Measurements from ENCODE around the gene MARCKS. TPM values are rescaled to one million over a fixed set of nuclear protein-coding genes. Genes with fewer than 3 reads are reported as not detected.

MARCKS gene
- total RNA-seq, 1 experiment from 2014 or later = 35.3 TPM

DNA sequence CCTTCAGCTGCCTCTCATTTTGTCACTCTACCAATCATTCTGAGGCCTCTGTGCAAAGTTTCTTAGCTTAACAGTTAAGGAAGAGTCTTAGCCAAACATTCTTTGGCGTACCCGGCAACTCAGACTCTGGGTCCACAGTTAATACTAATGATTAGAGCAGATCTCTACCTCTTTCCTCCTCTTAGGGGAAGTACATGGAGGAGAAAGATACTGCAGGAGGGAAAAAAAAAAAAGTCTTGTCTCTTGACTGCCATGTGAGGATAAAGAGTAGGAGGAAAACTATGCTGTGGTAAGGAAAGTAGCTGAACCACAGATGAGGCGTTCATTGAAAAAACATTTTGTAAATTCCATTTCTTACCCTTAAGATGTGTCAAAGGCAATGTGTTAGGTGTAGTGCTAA, 44.0 kb upstream of the MARCKS start:
- no peak for DNase-seq (ENCODE audit: low read depth, low spot score)
- H3K36me3 ChIP-seq (ENCODE audit: control insufficient read depth, insufficient read depth, low read length) = no peaks in the 10 kb centered on the region
- in situ Hi-C loops (cut with HindIII; ENCODE audit: low pct_unique_long_range_greater_than_20kb, low sequenced_read_pairs) = no loop called here
- H3K4me3 ChIP-seq (ENCODE audit: low read depth in 2 of 2, low read length in 2 of 2) = no peak overlapping the region
- no peaks in the 10 kb centered on the region for H3K9me3 ChIP-seq (ENCODE audit: control insufficient read depth, insufficient read depth, low read depth, low read length)
- ChIA-PET CTCF (interaction anchor here (0.8 kb wide), 1 partner anchor 248 kb away, joined by 3 read pairs; no protein-coding TSS in a partner anchor), POLR2A (no interaction called here)
- intact Hi-C loops (cut with micrococcal nuclease; ENCODE audit: unreplicated experiment) = no loop called here
- no peaks in the 10 kb centered on the region for H3K4me1 ChIP-seq (ENCODE audit: control insufficient read depth, insufficient read depth, low read length)
- TF ChIP-seq, protein P1, sequence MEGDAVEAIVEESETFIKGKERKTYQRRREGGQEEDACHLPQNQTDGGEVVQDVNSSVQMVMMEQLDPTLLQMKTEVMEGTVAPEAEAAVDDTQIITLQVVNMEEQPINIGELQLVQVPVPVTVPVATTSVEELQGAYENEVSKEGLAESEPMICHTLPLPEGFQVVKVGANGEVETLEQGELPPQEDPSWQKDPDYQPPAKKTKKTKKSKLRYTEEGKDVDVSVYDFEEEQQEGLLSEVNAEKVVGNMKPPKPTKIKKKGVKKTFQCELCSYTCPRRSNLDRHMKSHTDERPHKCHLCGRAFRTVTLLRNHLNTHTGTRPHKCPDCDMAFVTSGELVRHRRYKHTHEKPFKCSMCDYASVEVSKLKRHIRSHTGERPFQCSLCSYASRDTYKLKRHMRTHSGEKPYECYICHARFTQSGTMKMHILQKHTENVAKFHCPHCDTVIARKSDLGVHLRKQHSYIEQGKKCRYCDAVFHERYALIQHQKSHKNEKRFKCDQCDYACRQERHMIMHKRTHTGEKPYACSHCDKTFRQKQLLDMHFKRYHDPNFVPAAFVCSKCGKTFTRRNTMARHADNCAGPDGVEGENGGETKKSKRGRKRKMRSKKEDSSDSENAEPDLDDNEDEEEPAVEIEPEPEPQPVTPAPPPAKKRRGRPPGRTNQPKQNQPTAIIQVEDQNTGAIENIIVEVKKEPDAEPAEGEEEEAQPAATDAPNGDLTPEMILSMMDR (IDR thresholded peaks at IDR 0.05) = no peak
- no peak for TF ChIP-seq SIN3A (IDR thresholded peaks at IDR 0.05; ENCODE audit: borderline replicate concordance, insufficient read depth, low read depth, low read length)
- TF ChIP-seq REST (IDR thresholded peaks at IDR 0.05; ENCODE audit: insufficient read depth in 1 of 2, low read depth in 2 of 2, low read length in 1 of 2) = no peak
- no peak for TF ChIP-seq TCF7L2 (IDR thresholded peaks at IDR 0.05; ENCODE audit: low read depth, low read length)
- no peak for TF ChIP-seq POLR2AphosphoS5 (IDR thresholded peaks at IDR 0.05; ENCODE audit: low read depth, low read length)
- ATAC-seq = no peak
- no peak overlapping the region for H3K27ac ChIP-seq (ENCODE audit: low read length)
- no peaks in the 10 kb centered on the region for H3K27me3 ChIP-seq (ENCODE audit: control insufficient read depth, insufficient read depth, low read length)
- BruUV-seq (replicated peaks) = no TSS peak

DNA sequence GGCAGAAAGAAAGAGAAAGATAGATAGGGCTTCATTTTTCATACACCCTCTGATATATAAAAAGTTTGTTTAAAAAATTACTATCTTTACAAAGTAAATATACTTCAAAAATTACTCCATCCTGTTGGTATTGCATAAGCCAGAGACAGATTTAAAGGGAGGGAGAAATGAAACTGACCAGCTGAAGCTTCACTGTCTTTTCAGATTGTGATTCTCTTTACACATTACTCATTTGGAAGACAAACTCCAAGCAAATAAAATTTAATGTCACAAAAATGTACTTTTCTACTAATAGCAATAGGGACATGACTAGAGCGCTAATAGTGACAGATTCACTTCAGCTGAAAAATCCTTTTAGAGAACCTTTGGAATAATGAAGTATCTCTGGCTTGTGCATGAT, 38.6 kb upstream of the MARCKS start:
- intact Hi-C loops (cut with micrococcal nuclease; ENCODE audit: unreplicated experiment) = no loop called here
- ChIA-PET POLR2A (no interaction called here), CTCF (no interaction called here)
- Histone ChIP-seq H3K9me3 (ENCODE audit: control insufficient read depth, insufficient read depth, low read depth, low read length) (no peaks in the 10 kb centered on the region), H3K4me3 (ENCODE audit: low read depth in 2 of 2, low read length in 2 of 2) (no peak overlapping the region), H3K27me3 (ENCODE audit: control insufficient read depth, insufficient read depth, low read length) (peaks cover 2% of the 10 kb centered on the region; the same call in 1 of the 2 replicates), H3K4me1 (ENCODE audit: control insufficient read depth, insufficient read depth, low read length) (no peaks in the 10 kb centered on the region), H3K27ac (ENCODE audit: low read length) (no peak overlapping the region), H3K36me3 (ENCODE audit: control insufficient read depth, insufficient read depth, low read length) (no peaks in the 10 kb centered on the region)
- ATAC-seq = no peak
- DNase-seq (ENCODE audit: low read depth, low spot score) = no peak
- in situ Hi-C loops (cut with HindIII; ENCODE audit: low pct_unique_long_range_greater_than_20kb, low sequenced_read_pairs) = no loop called here
- TF ChIP-seq, protein P1 (IDR thresholded peaks at IDR 0.05) = no peak
- TF ChIP-seq REST (IDR thresholded peaks at IDR 0.05; ENCODE audit: insufficient read depth in 1 of 2, low read depth in 2 of 2, low read length in 1 of 2) (no peak), POLR2AphosphoS5 (IDR thresholded peaks at IDR 0.05; ENCODE audit: low read depth, low read length) (no peak), TCF7L2 (IDR thresholded peaks at IDR 0.05; ENCODE audit: low read depth, low read length) (no peak), SIN3A (IDR thresholded peaks at IDR 0.05; ENCODE audit: borderline replicate concordance, insufficient read depth, low read depth, low read length) (no peak)
- BruUV-seq (replicated peaks) = no TSS peak

Measured in Panc1 (cell line).